Stimulated activated CD4-positive, alpha-beta T cell treated with anti-CD3 and anti-CD28 coated beads, Interleukin-4, amount 100 ng/mL, for 1 hour (primary cell): Measurements from ENCODE around the gene TP53I13.
"Not testable (repeated sequence)": the region's sequence is repeated elsewhere in the genome, so short reads cannot be mapped to it uniquely, and the experiment has no call there.

ENCODE experiments used
- DNase-seq: peaks from one replicate; pipeline ENCODE4 v3.0.0-alpha.2; 2020

Gene TP53I13

GRCh38 chr17:29568331-29569244 lies at the start of gene TP53I13:
Gene TP53I13, plus strand, starts transcription at chr17:29568701. Its CDS starts 58 bp downstream, at chr17:29568759.
- peak; percentile 94 for DNase-seq

- DNase-seq: no peak
Observed at GRCh38 chr17:29524692-29525091, 43.8 kb upstream of the TP53I13 start.

- no peak for DNase-seq
Observed at GRCh38 chr17:29526322-29526721, 42.2 kb upstream of the TP53I13 start.

GRCh38 chr17:29533976-29534375 lies 34.5 kb upstream of the TP53I13 start:
- DNase-seq: no peak

- DNase-seq: no peak
Observed at GRCh38 chr17:29544066-29544465, 24.4 kb upstream of the TP53I13 start.

- no peak for DNase-seq
Observed at GRCh38 chr17:29546085-29546484, 22.4 kb upstream of the TP53I13 start.

GRCh38 chr17:29546830-29547229 lies 21.7 kb upstream of the TP53I13 start:
- no peak for DNase-seq

GRCh38 chr17:29549177-29549923 lies 19.2 kb upstream of the TP53I13 start:
- DNase-seq: no peak

- DNase-seq: no peak
Observed at GRCh38 chr17:29555840-29556239, 12.7 kb upstream of the TP53I13 start.

- no peak for DNase-seq
Observed at GRCh38 chr17:29557085-29557738, 11.3 kb upstream of the TP53I13 start.

- no peak for DNase-seq
Observed at GRCh38 chr17:29557739-29558116, 10.8 kb upstream of the TP53I13 start.

GRCh38 chr17:29558139-29558538 lies 10.4 kb upstream of the TP53I13 start:
- not testable (repeated sequence) for DNase-seq

GRCh38 chr17:29559640-29560039 lies 8.9 kb upstream of the TP53I13 start:
- no peak for DNase-seq

GRCh38 chr17:29560316-29560715 lies 8.2 kb upstream of the TP53I13 start:
- no peak for DNase-seq

- DNase-seq: no peak
Observed at GRCh38 chr17:29561554-29562517, 6.7 kb upstream of the TP53I13 start.

- no peak for DNase-seq
Observed at GRCh38 chr17:29562615-29563014, 5.9 kb upstream of the TP53I13 start.

GRCh38 chr17:29563816-29564215 lies 4.7 kb upstream of the TP53I13 start:
- no peak for DNase-seq

GRCh38 chr17:29565643-29566472 lies 2.6 kb upstream of the TP53I13 start:
- DNase-seq: peak; percentile 57

GRCh38 chr17:29566473-29567303 lies 1.8 kb upstream of the TP53I13 start, which contains the start of gene ABHD15:
Gene ABHD15, minus strand, starts transcription at chr17:29567037. Its CDS starts 71 bp downstream, at chr17:29566966.
- peak; percentile 60 for DNase-seq

- no peak for DNase-seq
Observed at GRCh38 chr17:29567304-29567553, 1.3 kb upstream of the TP53I13 start.
